Thyroid gland (tissue), 4 donors: ENCODE results near the gene RPS6KA5.

Experiments
- CTCF ChIP-seq, 6 experiments: fragments of 200-600 bp in 3 of 6; fragments of 450-650 bp in 3 of 6; sonication (generic) in 3 of 6; IDR thresholded peaks; one replicate each; pipeline ENCODE4 v1.5.1; 2016 to 2019; ENCODE audit warnings: antibody characterized with exemption in 6 of 6, mild to moderate bottlenecking in 2 of 6, inconsistent platforms in 1 of 6, moderate library complexity in 1 of 6
- POLR2A ChIP-seq, 2 donors: fragments of 450-650 bp; IDR thresholded peaks; one replicate each; pipeline ENCODE4 v1.6.1; 2017; ENCODE audit warnings: antibody characterized with exemption in 2 of 2, mild to moderate bottlenecking in 2 of 2, moderate library complexity in 1 of 2

GRCh38 chr14:91092073-91092472 lies 31.6 kb upstream of the RPS6KA5 start:
- no peak for TF ChIP-seq CTCF (IDR thresholded peaks at IDR 0.05)
- TF ChIP-seq POLR2A (IDR thresholded peaks at IDR 0.05): no peak
